GM10248 (cell line): ENCODE data around the gene STX8.

Experiments used
- CTCF ChIA-PET: fragments of 300-600 bp; sonication (Branson Sonifier 250); formaldehyde crosslinking; extraction: SDS; loops from one replicate; lab custom pipeline; 2021; ENCODE audit warnings: antibody characterized with exemption; lab: Yijun Ruan, JAX
- POLR2A ChIA-PET: fragments of 350-650 bp; sonication (Branson Sonifier 250); formaldehyde crosslinking; extraction: SDS; loops from one replicate; lab custom pipeline; 2020; ENCODE audit warnings: antibody characterized with exemption; lab: Yijun Ruan, JAX
- DNase-seq: peaks from one replicate; pipeline ENCODE4 v3.0.0; 2012; ENCODE audit errors: extremely low spot score
- CTCF ChIP-seq: IDR thresholded peaks from 2 replicates; pipeline ENCODE4 v1.5.1; 2012; ENCODE audit warnings: mild to moderate bottlenecking, low read depth; ENCODE audit errors: extremely low read depth, missing control alignments, control extremely low read depth

Gene STX8

GRCh38 chr17:9208381-9209105 lies 367.1 kb downstream of the STX8 start:
- ChIA-PET POLR2A (no interaction called here), CTCF (no interaction called here)
- no peak for DNase-seq
- TF ChIP-seq CTCF, result no peak

- CTCF ChIA-PET, result interaction anchor here (1.5 kb wide), 1 partner anchor 23 kb away, joined by 3 read pairs; no protein-coding TSS in a partner anchor
- POLR2A ChIA-PET, result no interaction called here
- no peak for TF ChIP-seq CTCF
- DNase-seq, result no peak
Observed at GRCh38 chr17:9206741-9207332, 368.8 kb downstream of the STX8 start.

- CTCF ChIA-PET, result interaction anchor here (1.5 kb wide), 1 partner anchor 24 kb away, joined by 3 read pairs; no protein-coding TSS in a partner anchor
- no peak for TF ChIP-seq CTCF
- POLR2A ChIA-PET, result no interaction called here
- DNase-seq, result no peak
Observed at GRCh38 chr17:9206410-9206703, 369.3 kb downstream of the STX8 start.

- no peak for DNase-seq
- no peak for TF ChIP-seq CTCF
- CTCF ChIA-PET, result interaction anchor here (1.5 kb wide), 1 partner anchor 24 kb away, joined by 3 read pairs; no protein-coding TSS in a partner anchor
- POLR2A ChIA-PET, result no interaction called here
Observed at GRCh38 chr17:9205520-9206409, 369.9 kb downstream of the STX8 start.

GRCh38 chr17:9204637-9205329 lies 370.8 kb downstream of the STX8 start:
- TF ChIP-seq CTCF, result no peak
- CTCF ChIA-PET, result interaction anchor here (1.4 kb wide), 1 partner anchor 9 kb away, joined by 4 read pairs; no protein-coding TSS in a partner anchor
- DNase-seq, result no peak
- POLR2A ChIA-PET, result no interaction called here
